H1 (cell line): ENCODE measurements around the gene KIFC1. TPM values are rescaled to one million over a fixed set of nuclear protein-coding genes. Genes with fewer than 3 reads are reported as not detected.

ENCODE experiments used
- BRCA1 ChIP-seq: IDR thresholded peaks from 2 replicates; pipeline ENCODE4 v1.6.1; 2012; ENCODE audit warnings: low read depth, low read length, improper control_type of control experiment
- CHD7 ChIP-seq: fragments of 300-600 bp; sonication (generic); IDR thresholded peaks from 2 replicates; pipeline ENCODE4 v1.7.1; 2012; ENCODE audit warnings: low read length, moderate library complexity, mild to moderate bottlenecking, inconsistent platforms; ENCODE audit not compliant: insufficient replicate concordance
- E2F6 ChIP-seq: IDR thresholded peaks from 2 replicates; pipeline ENCODE4 v1.6.1; 2012; ENCODE audit warnings: inconsistent platforms
- HDAC2 ChIP-seq, 2 experiments: fragments of 300-600 bp in 1 of 2; sonication (generic) in 1 of 2; IDR thresholded peaks; 2 replicates each; pipeline ENCODE4 v1.6.1; 2011 to 2012; ENCODE audit warnings: low read depth in 2 of 2, low read length in 2 of 2, mild to moderate bottlenecking in 2 of 2, moderate library complexity in 2 of 2, borderline replicate concordance in 1 of 2, inconsistent platforms in 1 of 2
- JUND ChIP-seq: IDR thresholded peaks from 2 replicates; pipeline ENCODE4 v1.6.1; 2011; ENCODE audit warnings: mild to moderate bottlenecking, improper control_type of control experiment, low read length
- POLR2A ChIP-seq, 2 experiments: IDR thresholded peaks; 1 replicate in 1 of 2; 2 replicates in 1 of 2; pipeline ENCODE4 v1.6.1; 2011; ENCODE audit warnings: low read depth in 2 of 2, low read length in 2 of 2, mild to moderate bottlenecking in 2 of 2; ENCODE audit errors: control extremely low read depth in 1 of 2
- SP1 ChIP-seq: IDR thresholded peaks from 2 replicates; pipeline ENCODE4 v1.6.1; 2011; ENCODE audit warnings: low read depth, low read length
- TAF7 ChIP-seq: optimal IDR thresholded peaks from 2 replicates; pipeline ENCODE3; 2011; ENCODE audit warnings: low read depth, mild to moderate bottlenecking, inconsistent platforms, low read length, moderate library complexity, borderline replicate concordance
- YY1 ChIP-seq: IDR thresholded peaks from 2 replicates; pipeline ENCODE4 v1.6.1; 2011; ENCODE audit warnings: low read depth, mild to moderate bottlenecking, low read length
- polyA plus RNA-seq, 7 experiments: library from polyadenylated mRNA; depleted of rRNA in 3 of 7; stranded (reverse) in 5 of 7; unstranded in 2 of 7; fragments of >200 nt in 5 of 7; fragments of 200-250 nt in 2 of 7; gene quantifications; 1 replicate in 5 of 7; 2 replicates in 1 of 7; 4 replicates in 1 of 7; pipeline versions ENCODE4 v1.2.1 to v1.2.3, GENCODE V29; 2011 to 2013; ENCODE audit warnings: missing spikeins in 2 of 7, mixed read lengths in 2 of 7
- total RNA-seq: library from RNA; stranded (reverse); fragmentation: NEBNext Ultra II Directional; extraction: Animal tissue kit (Norgen Biotek cat#: 25700); gene quantifications from 2 replicates; pipeline ENCODE4 v1.2.1, GENCODE V29; 2021

KIFC1 gene
- total and polyA plus RNA-seq, 2 of the 8 experiments (the other 6 are each of a cell fraction or from before 2014, with no cell fraction given): 46.6 to 64.3 TPM

GRCh38 chr6:33391922-33392594 is 435 bp downstream of the KIFC1 start (continued):
- TF ChIP-seq CHD7: no peak
- TF ChIP-seq POLR2A (IDR thresholded peaks at IDR 0.05; ENCODE audit: control extremely low read depth in 1 of 2, low read depth in 2 of 2, low read length in 2 of 2): 0 out of 3 replicates have a peak, but pooled peaks of 1 of the 2 experiments have one; percentile 16
- no peak for TF ChIP-seq TAF7
- TF ChIP-seq SP1: no peak
- TF ChIP-seq JUND: no peak
- no peak for TF ChIP-seq YY1
- peak in 1 of 2 experiments; percentile 59; a peak in 1 of 4 replicates for TF ChIP-seq HDAC2 (IDR thresholded peaks at IDR 0.05; ENCODE audit: borderline replicate concordance in 1 of 2, low read depth in 2 of 2, low read length in 2 of 2)
- TF ChIP-seq E2F6: no peak
- TF ChIP-seq BRCA1: no peak
